ENCODE results near the gene NTM.

NTM gene

GRCh38 chr11:132330515-132330914 is 960.1 kb downstream of the NTM start:
- Histone ChIP-seq H3K36me3 (ENCODE audit: control insufficient read depth, low read length) (no peaks in the 10 kb centered on the region), H3K4me2 (ENCODE audit: low read length) (no peak overlapping the region), H3K4me1 (ENCODE audit: control insufficient read depth, low read length) (no peaks in the 10 kb centered on the region), H3K9me2 (replicated peaks; ENCODE audit: control insufficient read depth, low read length) (no peaks in the 10 kb centered on the region), H3K27me3 (ENCODE audit: control insufficient read depth, low read length) (no peaks in the 10 kb centered on the region), H4K20me1 (ENCODE audit: control insufficient read depth, insufficient read depth, low read depth, low read length) (no peaks in the 10 kb centered on the region), H3K4me3 (ENCODE audit: low read length) (no peak overlapping the region), H3F3A (ENCODE audit: control insufficient read depth, insufficient read depth) (no peaks in the 10 kb centered on the region), H3K79me2 (ENCODE audit: control insufficient read depth, low read length) (no peaks in the 10 kb centered on the region), H3K27ac (ENCODE audit: low read depth, low read length) (no peak overlapping the region), H3K9me3 (ENCODE audit: control insufficient read depth, insufficient read depth, low read length) (peaks cover 6% of the 10 kb centered on the region; the same call in 1 of the 2 replicates)
- no peak for TF ChIP-seq EZH2phosphoT487 (IDR thresholded peaks at IDR 0.05; ENCODE audit: borderline replicate concordance, low read length)
- no peak for TF ChIP-seq CTCF (IDR thresholded peaks at IDR 0.05; ENCODE audit: low read depth, low read length, poor library complexity, severe bottlenecking)

GRCh38 chr11:132332521-132332920 is 962.1 kb downstream of the NTM start:
- no peaks in the 10 kb centered on the region for H4K20me1 ChIP-seq (ENCODE audit: control insufficient read depth, insufficient read depth, low read depth, low read length)
- H3K9me2 ChIP-seq (replicated peaks; ENCODE audit: control insufficient read depth, low read length): no peaks in the 10 kb centered on the region
- no peak overlapping the region for H3K4me3 ChIP-seq (ENCODE audit: low read length)
- no peaks in the 10 kb centered on the region for H3K27me3 ChIP-seq (ENCODE audit: control insufficient read depth, low read length)
- no peaks in the 10 kb centered on the region for H3K36me3 ChIP-seq (ENCODE audit: control insufficient read depth, low read length)
- no peak for TF ChIP-seq EZH2phosphoT487 (IDR thresholded peaks at IDR 0.05; ENCODE audit: borderline replicate concordance, low read length)
- TF ChIP-seq CTCF (IDR thresholded peaks at IDR 0.05; ENCODE audit: low read depth, low read length, poor library complexity, severe bottlenecking): no peak
- no peak overlapping the region for H3K27ac ChIP-seq (ENCODE audit: low read depth, low read length)
- H3F3A ChIP-seq (ENCODE audit: control insufficient read depth, insufficient read depth): no peaks in the 10 kb centered on the region
- H3K79me2 ChIP-seq (ENCODE audit: control insufficient read depth, low read length): no peaks in the 10 kb centered on the region
- H3K9me3 ChIP-seq (ENCODE audit: control insufficient read depth, insufficient read depth, low read length): peaks cover 6% of the 10 kb centered on the region; the same call in 1 of the 2 replicates
- no peak overlapping the region for H3K4me2 ChIP-seq (ENCODE audit: low read length)
- H3K4me1 ChIP-seq (ENCODE audit: control insufficient read depth, low read length): no peaks in the 10 kb centered on the region

GRCh38 chr11:132334769-132335280 is 964.4 kb downstream of the NTM start:
- Histone ChIP-seq H3K79me2 (ENCODE audit: control insufficient read depth, low read length) (no peaks in the 10 kb centered on the region), H3K4me1 (ENCODE audit: control insufficient read depth, low read length) (no peaks in the 10 kb centered on the region), H3K36me3 (ENCODE audit: control insufficient read depth, low read length) (no peaks in the 10 kb centered on the region), H3K27me3 (ENCODE audit: control insufficient read depth, low read length) (no peaks in the 10 kb centered on the region), H3K4me2 (ENCODE audit: low read length) (no peak overlapping the region), H3K9me3 (ENCODE audit: control insufficient read depth, insufficient read depth, low read length) (peaks cover 6% of the 10 kb centered on the region; the same call in 1 of the 2 replicates), H4K20me1 (ENCODE audit: control insufficient read depth, insufficient read depth, low read depth, low read length) (no peaks in the 10 kb centered on the region), H3K27ac (ENCODE audit: low read depth, low read length) (no peak overlapping the region), H3K4me3 (ENCODE audit: low read length) (no peak overlapping the region), H3F3A (ENCODE audit: control insufficient read depth, insufficient read depth) (no peaks in the 10 kb centered on the region), H3K9me2 (replicated peaks; ENCODE audit: control insufficient read depth, low read length) (no peaks in the 10 kb centered on the region)
- no peak for TF ChIP-seq CTCF (IDR thresholded peaks at IDR 0.05; ENCODE audit: low read depth, low read length, poor library complexity, severe bottlenecking)
- TF ChIP-seq EZH2phosphoT487 (IDR thresholded peaks at IDR 0.05; ENCODE audit: borderline replicate concordance, low read length): no peak
